AG09319 (cell line): ENCODE measurements around the gene LLGL2.

Source experiments
- DNase-seq: peaks from one replicate; pipeline ENCODE4 v3.0.0-alpha.2; 2010; ENCODE audit warnings: low read depth; ENCODE audit errors: extremely low read depth
- TF ChIP-seq, protein P1 (sequence below): IDR thresholded peaks from 2 replicates; pipeline ENCODE4 v1.5.1; 2011; ENCODE audit warnings: low read depth, mild to moderate bottlenecking, inconsistent platforms, low read length, moderate library complexity

LLGL2 gene

DNA sequence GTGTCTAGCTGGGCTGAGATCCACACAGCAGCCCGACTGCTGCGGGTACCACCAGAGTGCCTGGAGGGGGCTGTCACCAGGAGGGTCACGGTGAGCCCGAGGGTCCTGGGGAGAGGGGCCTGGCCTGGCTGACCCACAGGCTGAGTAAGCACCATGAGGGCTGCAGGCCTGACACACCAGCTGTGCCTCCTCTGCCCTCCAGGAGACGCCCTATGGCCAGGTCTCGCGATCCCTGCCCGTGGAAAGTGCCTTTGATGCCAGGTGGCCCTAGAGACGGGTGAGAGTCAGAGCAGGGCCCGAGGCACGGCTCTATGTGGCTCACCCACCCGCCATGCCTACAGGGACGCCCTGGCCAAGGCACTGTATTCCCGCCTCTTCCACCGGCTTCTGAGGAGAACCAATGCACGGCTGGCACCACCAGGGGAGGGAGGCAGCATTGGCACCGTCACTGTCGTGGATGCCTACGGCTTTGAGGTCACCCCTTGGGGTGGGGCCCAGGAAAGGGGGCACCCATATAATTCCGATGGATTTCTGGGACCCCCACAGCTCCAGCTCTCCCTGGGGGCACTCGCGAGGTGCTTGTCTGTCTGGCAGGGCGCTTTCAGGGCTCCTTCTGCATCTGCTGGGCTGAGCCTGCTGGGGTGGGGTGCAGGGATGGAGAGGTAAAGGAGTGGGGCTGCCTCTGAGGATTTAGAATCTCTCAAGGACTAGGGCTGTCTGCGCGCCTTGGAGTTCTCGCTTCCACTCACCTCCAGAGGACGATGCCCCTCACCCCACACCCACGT, 69.2 kb downstream of the LLGL2 start:
- no peak for DNase-seq
- TF ChIP-seq, protein P1, sequence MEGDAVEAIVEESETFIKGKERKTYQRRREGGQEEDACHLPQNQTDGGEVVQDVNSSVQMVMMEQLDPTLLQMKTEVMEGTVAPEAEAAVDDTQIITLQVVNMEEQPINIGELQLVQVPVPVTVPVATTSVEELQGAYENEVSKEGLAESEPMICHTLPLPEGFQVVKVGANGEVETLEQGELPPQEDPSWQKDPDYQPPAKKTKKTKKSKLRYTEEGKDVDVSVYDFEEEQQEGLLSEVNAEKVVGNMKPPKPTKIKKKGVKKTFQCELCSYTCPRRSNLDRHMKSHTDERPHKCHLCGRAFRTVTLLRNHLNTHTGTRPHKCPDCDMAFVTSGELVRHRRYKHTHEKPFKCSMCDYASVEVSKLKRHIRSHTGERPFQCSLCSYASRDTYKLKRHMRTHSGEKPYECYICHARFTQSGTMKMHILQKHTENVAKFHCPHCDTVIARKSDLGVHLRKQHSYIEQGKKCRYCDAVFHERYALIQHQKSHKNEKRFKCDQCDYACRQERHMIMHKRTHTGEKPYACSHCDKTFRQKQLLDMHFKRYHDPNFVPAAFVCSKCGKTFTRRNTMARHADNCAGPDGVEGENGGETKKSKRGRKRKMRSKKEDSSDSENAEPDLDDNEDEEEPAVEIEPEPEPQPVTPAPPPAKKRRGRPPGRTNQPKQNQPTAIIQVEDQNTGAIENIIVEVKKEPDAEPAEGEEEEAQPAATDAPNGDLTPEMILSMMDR = no peak

DNA sequence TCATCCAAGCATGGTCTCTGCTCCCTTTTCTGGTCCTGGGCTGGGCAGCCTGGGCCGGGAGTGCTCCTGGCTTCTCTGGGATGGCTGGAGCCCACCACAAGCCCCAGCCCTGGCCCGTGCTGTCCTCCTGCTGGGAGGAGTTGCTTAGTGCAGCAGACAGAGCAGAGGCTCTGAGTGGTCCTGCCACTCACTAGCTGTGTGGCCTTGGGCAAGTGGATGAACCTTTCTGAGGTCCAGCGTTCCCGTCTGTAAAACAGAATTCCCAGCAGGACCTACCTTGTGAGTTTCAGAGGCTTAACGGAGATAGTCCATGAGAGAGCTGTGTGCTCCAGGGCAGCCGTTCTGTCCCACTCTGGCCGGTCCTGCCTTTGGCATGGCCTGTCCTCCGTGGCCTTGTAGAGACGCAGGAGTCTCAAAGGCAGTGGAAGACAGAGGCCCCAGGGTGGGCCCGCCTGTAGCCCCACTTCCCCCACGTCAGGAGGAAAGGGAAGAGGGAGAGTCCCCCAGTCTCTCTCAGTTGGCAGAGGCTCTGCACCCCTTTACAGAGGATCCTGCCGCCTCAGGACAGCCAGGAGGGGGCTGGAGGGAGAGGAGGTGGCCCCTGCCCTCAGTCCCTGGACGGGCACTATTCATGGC, 69.9 kb downstream of the LLGL2 start:
- DNase-seq = no peak
- TF ChIP-seq, protein P1 = no peak

DNA sequence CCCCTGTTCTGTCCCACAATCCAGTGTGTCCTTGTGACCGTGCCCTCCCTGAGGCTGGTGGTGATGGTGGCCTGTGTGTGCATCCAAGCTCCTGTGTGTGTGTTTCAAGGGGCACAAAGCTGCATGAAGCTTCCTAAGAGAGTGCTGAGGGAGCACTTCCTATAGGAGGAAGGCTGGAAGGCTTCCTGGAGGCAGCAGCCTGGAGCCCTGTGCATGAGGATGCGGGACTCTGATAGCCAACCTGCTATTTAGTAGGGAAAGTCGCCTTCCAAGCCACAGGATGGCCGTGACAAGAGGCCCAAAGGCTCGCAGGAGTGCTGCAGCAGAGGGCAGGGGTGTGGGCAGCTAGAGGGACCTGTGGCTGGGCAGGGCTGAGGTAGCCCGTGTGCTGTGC, 70.4 kb downstream of the LLGL2 start:
- TF ChIP-seq, protein P1 = no peak
- DNase-seq = no peak

DNA sequence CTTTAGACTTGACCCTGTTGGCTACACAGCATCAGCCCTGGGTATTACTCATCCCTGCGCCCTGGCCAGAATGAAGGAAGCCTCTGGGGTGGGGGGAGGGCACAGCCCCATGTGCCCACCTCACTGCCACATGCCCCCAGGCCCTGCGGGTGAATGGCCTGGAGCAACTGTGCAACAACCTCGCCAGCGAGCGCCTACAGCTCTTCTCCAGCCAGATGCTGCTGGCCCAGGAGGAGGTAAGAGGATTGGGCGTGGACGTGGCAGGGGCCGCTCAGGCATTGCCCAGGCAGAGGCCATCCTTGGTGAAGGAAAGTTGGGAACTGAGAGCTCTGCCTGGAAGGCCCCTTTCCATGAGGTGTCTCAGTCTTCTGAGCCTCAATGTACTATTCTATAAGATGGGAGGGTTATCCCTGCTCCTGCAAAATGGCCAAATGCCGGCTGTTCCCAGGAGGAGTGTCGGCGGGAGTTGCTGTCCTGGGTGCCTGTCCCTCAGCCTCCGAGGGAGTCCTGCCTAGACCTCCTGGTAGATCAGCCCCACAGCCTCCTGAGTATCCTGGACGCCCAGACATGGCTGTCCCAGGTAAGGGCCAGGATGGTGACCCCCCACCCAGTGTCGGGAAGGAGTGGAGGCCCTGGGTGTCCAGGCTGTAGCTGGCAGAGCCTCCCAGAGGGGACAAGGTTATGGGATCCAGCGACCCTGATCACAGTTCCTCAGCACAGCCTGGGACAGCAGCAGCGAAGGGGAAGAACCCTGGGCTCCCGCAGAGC, 71.0 kb downstream of the LLGL2 start:
- TF ChIP-seq, protein P1 = no peak
- no peak for DNase-seq

DNA sequence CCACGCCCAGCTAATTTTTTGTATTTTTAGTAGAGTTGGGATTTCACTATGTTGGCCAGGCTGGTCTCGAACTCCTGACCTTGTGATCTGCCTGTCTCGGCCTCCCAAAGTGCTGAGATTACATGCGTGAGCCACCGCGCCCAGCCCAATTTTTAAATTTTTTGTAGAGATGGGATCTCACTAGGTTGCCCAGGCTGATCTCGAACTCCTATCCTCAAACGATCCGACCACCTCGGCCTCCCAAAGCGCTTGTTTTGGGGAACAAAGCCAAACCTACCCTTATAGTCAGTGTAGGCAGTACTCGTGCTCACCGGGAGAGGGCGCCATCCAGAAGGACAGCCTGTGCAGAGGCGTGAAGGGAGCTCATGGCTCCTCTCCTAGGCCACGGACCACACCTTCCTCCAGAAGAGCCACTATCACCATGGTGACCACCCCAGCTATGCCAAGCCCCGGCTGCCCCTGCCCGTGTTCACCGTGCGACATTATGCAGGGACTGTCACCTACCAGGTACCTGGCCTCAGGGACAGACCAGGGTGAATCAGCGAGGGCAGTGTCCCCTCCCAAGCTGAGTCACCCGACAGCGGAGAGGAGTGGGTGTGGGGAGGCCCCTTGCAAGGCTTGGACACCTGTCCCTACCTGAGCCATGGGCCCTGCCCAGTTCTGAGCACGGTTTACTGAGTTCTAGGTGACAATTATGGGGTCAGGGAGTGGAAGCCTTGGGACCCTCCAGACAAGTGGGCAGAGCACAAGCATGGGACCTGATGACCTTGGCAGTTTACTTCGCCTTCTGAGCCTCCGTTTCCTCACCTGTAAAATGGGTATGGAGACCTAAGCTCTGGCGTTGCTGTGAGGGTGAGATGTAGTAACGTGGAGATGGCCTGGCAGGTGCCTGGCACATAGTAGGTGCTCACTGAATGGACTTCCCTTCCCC, 75.8 kb downstream of the LLGL2 start:
- TF ChIP-seq, protein P1 = peak; percentile 65
- DNase-seq = no peak

DNA sequence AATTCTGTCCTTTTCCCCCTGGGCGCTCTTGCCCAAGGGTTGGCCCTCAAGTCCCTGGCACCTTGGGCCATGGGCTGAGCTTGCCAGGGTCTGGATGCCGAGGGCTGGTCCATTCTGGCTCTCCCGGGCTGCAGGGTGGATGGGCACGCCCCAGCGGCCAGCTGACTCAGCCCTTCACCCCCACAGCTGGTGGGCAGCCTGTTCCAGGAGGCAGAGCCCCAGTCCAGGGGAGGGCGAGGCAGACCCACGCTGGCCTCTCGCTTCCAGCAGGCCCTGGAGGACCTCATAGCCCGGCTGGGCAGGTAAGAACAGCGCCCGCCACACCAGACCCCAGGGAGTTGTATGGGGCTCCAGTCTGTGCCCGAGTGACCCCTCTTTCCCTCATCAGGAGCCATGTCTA, 77.1 kb downstream of the LLGL2 start:
- no peak for DNase-seq
- TF ChIP-seq, protein P1 = no peak
